Measurements from ENCODE around the gene SDR42E1. TPM values are rescaled to one million over a fixed set of nuclear protein-coding genes. Genes with fewer than 3 reads are reported as not detected.

Gene SDR42E1
- total and polyA plus RNA-seq, 2 of the 13 experiments (the other 11 are each of a cell fraction or from before 2014, with no cell fraction given), result 0.01 to 0.13 TPM

DNA sequence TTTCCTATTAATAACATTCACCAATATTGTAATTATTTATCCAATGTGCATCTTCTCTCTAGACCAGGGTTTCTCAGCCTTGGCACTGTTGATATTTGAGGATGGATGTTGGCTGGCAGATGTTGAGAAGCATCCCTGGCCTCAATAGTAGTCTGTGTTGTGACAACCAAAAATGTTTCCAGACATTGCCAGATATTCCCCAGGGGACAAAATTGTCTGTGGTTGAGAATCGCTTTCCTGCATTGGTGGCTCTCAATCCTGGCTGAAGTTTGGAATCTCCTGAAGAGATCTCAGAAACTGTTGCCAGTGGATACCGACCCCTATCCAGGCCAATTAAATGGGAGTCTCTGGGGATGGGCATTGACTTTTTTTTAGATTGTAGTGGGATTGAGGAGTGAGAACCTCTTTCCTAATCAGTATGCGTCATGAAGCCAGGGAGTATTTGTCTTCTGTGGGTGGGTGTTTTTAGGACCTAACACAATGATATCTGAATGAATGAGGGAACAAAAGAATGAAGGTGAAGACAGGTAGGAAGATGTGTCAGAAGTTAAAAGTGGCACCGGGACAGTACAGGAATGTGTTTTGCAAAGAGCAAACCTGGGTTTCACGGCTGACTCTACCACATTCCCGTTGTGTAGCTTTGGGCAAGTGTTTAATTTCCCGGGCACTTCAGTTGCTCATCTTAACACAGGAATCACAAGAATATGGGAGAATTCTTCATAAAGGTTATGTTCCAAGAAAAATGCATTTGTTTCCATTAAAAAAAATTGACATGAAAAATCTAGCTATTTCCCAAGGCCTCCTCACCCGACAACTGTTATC, 48.1 kb upstream of the SDR42E1 start (continued):
- no peak for TF ChIP-seq KDM5A (IDR thresholded peaks at IDR 0.05; ENCODE audit: borderline replicate concordance, low read length)

DNA sequence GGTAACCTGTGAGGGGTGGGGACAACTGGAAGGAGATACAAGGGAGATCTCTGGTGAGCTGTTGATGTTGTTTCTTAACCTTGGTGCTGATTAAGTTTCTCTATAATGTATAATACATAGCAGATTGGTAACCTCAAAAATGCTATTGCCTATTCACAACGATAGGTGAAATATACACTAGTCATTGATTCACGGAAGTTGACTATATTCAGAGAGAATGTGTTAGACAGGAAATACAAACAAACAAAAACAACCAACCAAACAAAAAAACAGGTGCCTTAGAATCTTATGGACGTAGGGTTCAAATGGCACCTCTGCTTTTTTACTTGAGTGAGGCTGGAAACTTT, 45.3 kb upstream of the SDR42E1 start:
- H4K20me1 ChIP-seq (ENCODE audit: insufficient read depth, low read length), result no peaks in the 10 kb centered on the region
- no peaks in the 10 kb centered on the region for H3K27me3 ChIP-seq (ENCODE audit: control insufficient read depth in 1 of 2, insufficient read depth in 2 of 2, low read length in 2 of 2)
- ChIA-PET POLR2A (interaction anchor here (1.0 to 1.8 kb wide), 3 partner anchors 11 to 22 kb away, joined by 3 to 5 read pairs (median 4); partner anchors contain the start of gene HSD17B2), CTCF (ENCODE audit: low intra/inter-chr PET ratio, low total read pairs) (no interaction called here)
- intact Hi-C loops (cut with micrococcal nuclease; ENCODE audit: unreplicated experiment) (no loop called here), in situ Hi-C loops (cut with HindIII; ENCODE audit: extremely low pct_ligation_motif_present, low pct_unique_long_range_greater_than_20kb) (no loop called here)
- H3K27ac ChIP-seq (ENCODE audit: extremely low read length, insufficient read depth, low read length), result peak overlapping the region; percentile 53
- H3K4me1 ChIP-seq (ENCODE audit: insufficient read depth, low read length), result peaks cover 100% of the 10 kb centered on the region
- H3K9ac ChIP-seq (ENCODE audit: insufficient read depth, low read depth, low read length), result no peak overlapping the region
- peak overlapping the region; percentile 43 for H3K4me2 ChIP-seq (ENCODE audit: low read depth, low read length)
- no peak overlapping the region for H2AFZ ChIP-seq (ENCODE audit: low read length)
- TSS peak; percentile 67 for BruUV-seq (replicated peaks)
- no peaks in the 10 kb centered on the region for H3K9me3 ChIP-seq (ENCODE audit: low read length)
- 49% methylated on average over 3 of the region's 3 CpGs for WGBS (ENCODE audit: low lambda C conversion rate)
- 0 out of 5 replicates have a peak, but pooled peaks cover 0 to 3% of the 10 kb centered on the region in 2 experiments for H3K36me3 ChIP-seq (replicated peaks in 1 of 2; ENCODE audit: control insufficient read depth in 1 of 2, insufficient read depth in 2 of 2, low read length in 2 of 2)
- FAIRE-seq, result no peak
- H3K4me3 ChIP-seq (replicated peaks in 1 of 3; ENCODE audit: insufficient read depth in 1 of 3, low read depth in 2 of 3, low read length in 3 of 3), result peak overlapping the region in 1 of 3 experiments; percentile 12; a peak in 1 of 6 replicates
- H3K79me2 ChIP-seq (ENCODE audit: insufficient read depth, low read length), result peaks cover 35% of the 10 kb centered on the region
- ATAC-seq, result no peak
- no peak for DNase-seq (ENCODE audit: low spot score)
- TF ChIP-seq, protein P1, sequence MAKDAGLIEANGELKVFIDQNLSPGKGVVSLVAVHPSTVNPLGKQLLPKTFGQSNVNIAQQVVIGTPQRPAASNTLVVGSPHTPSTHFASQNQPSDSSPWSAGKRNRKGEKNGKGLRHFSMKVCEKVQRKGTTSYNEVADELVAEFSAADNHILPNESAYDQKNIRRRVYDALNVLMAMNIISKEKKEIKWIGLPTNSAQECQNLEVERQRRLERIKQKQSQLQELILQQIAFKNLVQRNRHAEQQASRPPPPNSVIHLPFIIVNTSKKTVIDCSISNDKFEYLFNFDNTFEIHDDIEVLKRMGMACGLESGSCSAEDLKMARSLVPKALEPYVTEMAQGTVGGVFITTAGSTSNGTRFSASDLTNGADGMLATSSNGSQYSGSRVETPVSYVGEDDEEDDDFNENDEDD (CRISPR knock-in tag; IDR thresholded peaks at IDR 0.05; ENCODE audit: borderline replicate concordance), result 0 out of 2 replicates have a peak, but pooled peaks have one; percentile 6
- TF ChIP-seq, protein P2, sequence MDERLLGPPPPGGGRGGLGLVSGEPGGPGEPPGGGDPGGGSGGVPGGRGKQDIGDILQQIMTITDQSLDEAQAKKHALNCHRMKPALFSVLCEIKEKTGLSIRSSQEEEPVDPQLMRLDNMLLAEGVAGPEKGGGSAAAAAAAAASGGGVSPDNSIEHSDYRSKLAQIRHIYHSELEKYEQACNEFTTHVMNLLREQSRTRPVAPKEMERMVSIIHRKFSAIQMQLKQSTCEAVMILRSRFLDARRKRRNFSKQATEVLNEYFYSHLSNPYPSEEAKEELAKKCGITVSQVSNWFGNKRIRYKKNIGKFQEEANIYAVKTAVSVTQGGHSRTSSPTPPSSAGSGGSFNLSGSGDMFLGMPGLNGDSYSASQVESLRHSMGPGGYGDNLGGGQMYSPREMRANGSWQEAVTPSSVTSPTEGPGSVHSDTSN (CRISPR knock-in tag; IDR thresholded peaks at IDR 0.05), result no peak
- TF ChIP-seq TCF12 (IDR thresholded peaks at IDR 0.05), result peak; percentile 52; the same call in 1 of the 2 replicates
- TF ChIP-seq TCF12 (CRISPR knock-in tag; IDR thresholded peaks at IDR 0.05), result no peak
- TF ChIP-seq, protein P3, sequence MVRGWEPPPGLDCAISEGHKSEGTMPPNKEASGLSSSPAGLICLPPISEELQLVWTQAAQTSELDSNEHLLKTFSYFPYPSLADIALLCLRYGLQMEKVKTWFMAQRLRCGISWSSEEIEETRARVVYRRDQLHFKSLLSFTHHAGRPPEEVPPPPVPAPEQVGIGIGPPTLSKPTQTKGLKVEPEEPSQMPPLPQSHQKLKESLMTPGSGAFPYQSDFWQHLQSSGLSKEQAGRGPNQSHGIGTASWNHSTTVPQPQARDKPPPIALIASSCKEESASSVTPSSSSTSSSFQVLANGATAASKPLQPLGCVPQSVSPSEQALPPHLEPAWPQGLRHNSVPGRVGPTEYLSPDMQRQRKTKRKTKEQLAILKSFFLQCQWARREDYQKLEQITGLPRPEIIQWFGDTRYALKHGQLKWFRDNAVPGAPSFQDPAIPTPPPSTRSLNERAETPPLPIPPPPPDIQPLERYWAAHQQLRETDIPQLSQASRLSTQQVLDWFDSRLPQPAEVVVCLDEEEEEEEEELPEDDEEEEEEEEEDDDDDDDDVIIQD (CRISPR knock-in tag; IDR thresholded peaks at IDR 0.05; ENCODE audit: low read depth), result no peak
- no peak for TF ChIP-seq KAT7 (CRISPR knock-in tag; IDR thresholded peaks at IDR 0.05; ENCODE audit: borderline replicate concordance)
- TF ChIP-seq, protein P4, sequence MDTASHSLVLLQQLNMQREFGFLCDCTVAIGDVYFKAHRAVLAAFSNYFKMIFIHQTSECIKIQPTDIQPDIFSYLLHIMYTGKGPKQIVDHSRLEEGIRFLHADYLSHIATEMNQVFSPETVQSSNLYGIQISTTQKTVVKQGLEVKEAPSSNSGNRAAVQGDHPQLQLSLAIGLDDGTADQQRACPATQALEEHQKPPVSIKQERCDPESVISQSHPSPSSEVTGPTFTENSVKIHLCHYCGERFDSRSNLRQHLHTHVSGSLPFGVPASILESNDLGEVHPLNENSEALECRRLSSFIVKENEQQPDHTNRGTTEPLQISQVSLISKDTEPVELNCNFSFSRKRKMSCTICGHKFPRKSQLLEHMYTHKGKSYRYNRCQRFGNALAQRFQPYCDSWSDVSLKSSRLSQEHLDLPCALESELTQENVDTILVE (CRISPR knock-in tag; IDR thresholded peaks at IDR 0.05), result peak; percentile 48; the same call in 1 of the 2 replicates
- TF ChIP-seq ATF1 (CRISPR knock-in tag; IDR thresholded peaks at IDR 0.05), result peak; percentile 10; the same call in 1 of the 2 replicates
- TF ChIP-seq, protein P5, sequence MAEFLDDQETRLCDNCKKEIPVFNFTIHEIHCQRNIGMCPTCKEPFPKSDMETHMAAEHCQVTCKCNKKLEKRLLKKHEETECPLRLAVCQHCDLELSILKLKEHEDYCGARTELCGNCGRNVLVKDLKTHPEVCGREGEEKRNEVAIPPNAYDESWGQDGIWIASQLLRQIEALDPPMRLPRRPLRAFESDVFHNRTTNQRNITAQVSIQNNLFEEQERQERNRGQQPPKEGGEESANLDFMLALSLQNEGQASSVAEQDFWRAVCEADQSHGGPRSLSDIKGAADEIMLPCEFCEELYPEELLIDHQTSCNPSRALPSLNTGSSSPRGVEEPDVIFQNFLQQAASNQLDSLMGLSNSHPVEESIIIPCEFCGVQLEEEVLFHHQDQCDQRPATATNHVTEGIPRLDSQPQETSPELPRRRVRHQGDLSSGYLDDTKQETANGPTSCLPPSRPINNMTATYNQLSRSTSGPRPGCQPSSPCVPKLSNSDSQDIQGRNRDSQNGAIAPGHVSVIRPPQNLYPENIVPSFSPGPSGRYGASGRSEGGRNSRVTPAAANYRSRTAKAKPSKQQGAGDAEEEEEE (CRISPR knock-in tag; IDR thresholded peaks at IDR 0.05; ENCODE audit: borderline replicate concordance), result no peak
- no peak for TF ChIP-seq SOX6 (IDR thresholded peaks at IDR 0.05)
- 0 out of 2 replicates have a peak, but pooled peaks have one; percentile 53 for TF ChIP-seq SOX6 (CRISPR knock-in tag; IDR thresholded peaks at IDR 0.05)
- TF ChIP-seq, protein P6, sequence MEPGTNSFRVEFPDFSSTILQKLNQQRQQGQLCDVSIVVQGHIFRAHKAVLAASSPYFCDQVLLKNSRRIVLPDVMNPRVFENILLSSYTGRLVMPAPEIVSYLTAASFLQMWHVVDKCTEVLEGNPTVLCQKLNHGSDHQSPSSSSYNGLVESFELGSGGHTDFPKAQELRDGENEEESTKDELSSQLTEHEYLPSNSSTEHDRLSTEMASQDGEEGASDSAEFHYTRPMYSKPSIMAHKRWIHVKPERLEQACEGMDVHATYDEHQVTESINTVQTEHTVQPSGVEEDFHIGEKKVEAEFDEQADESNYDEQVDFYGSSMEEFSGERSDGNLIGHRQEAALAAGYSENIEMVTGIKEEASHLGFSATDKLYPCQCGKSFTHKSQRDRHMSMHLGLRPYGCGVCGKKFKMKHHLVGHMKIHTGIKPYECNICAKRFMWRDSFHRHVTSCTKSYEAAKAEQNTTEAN (CRISPR knock-in tag; conservative IDR thresholded peaks at IDR 0.05), result 0 out of 2 replicates have a peak, but pooled peaks have one; percentile 6
